HG03175 (cell line): Measurements from ENCODE around the gene ARL2BP.
"Not testable (repeated sequence)": the region's sequence is repeated elsewhere in the genome, so short reads cannot be mapped to it uniquely, and the experiment has no call there.

Source experiments
- ATAC-seq: cut with Tn5 transposase; IDR thresholded peaks from one replicate; pipeline ENCODE4 v1.9.1; 2021; ENCODE audit warnings: mild to moderate bottlenecking, moderate library complexity; ENCODE audit not compliant: unreplicated experiment

The ARL2BP gene

DNA sequence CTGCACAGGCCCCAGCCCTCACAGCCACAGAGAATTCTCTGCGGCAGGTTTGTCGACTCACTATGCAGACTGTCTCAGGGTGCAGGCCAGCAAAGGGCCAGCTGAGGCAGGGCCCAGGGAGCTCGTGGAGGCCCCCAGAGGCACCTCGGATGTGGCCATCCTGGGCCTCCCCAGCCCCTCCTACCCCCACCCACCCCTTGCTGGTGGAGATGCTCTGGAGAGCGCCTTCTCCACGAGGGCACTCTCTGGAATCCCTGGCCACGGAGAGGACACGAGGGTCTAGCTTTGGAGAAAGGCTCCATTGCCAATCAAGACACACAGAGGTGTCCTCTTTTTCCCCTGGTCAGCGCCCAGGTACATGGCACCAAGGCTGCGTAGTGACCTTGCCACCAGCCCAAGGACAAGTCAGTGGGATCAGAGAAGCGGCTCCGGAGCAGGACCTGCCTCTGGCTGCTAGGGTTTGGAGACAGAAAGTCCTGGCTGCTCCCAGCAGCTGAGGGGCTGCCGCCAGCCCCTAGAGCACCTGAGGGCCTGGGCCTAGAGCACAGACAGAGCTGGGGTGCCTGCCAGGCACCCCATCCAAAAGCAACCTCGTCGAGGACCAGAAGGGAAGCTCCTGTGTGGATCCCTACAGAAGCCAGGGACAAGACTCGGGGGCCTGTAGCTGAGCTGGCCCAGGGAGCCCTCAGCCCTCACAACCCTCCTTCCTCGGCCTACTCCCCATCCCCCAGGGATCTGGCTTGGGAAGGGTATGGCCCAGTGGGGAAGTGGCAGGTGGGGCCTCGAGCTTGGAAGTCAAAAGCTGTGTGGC is 18.7 kb downstream of the ARL2BP start:
- no peak for ATAC-seq

DNA sequence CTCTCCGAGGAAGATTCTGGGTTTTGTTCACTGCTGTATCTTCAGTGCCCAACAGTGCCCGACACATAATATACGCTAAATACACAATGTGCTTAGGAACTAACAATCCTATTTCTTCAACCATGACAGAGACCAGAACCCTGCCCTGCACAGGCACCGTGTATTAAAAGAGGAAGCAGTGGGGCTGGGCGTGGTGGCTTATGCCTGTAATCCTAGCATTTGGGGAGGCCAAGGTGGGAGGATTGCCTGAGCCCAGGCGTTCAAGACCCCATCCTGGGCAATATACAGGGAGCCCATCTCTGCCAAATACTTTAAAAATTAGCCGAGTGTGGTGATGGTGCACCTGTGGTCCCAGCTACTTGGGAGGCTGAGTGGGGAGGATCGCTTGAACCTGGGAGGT is 19.3 kb downstream of the ARL2BP start:
- no peak for ATAC-seq

DNA sequence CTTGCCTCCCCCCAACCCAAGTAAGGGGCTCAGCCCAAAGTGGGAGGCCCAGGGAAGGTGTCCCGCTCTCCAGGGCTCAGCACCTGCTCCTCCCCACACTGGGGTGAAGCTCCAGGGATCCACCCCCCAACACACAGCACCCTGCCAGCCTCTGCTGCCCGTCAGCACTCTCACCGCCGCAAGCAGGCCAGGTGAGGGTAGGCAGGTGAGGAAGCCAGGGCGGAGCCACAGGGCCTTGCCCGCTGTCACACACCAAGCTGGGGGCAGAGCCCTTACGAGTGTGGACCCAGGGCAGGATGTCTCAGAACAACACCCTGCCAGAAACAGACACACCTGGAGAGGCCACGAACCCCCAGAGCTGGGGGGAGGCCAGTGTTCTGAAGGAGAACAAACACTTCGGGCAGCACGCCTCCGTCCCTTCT is 19.9 kb downstream of the ARL2BP start:
- ATAC-seq: no peak

DNA sequence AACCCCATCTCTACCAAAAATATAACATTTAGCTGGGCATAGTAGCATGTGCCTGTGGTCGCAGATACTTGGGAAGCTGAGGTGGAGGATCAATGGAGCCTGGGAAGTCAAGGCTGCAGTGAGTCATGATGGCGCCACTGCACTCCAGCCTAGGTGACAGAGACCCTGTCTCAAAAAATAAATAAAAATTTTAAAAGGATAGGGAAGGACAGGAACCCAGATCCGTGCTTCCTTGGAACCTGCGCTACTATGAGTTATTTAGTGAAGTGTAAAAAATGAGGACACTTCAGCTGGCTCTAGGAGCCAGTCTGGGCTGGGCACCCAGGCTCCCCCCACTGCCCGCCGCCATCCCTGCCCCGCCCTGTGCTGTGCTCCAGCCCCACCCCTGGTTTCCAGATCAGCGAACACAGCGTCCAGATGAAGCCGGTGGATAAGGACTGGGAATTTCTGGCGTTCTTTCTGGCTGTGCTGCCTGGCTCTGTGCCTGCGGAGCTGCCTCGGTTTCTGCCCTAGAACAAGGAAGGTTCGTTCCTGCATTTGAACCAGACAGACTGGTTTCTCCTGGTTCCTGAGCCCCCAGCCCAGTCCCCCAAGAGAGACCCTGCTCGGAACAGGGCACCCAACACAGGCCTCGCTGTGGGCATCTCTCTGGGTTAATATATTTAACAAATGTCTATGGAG is 20.9 kb downstream of the ARL2BP start:
- ATAC-seq: no peak

DNA sequence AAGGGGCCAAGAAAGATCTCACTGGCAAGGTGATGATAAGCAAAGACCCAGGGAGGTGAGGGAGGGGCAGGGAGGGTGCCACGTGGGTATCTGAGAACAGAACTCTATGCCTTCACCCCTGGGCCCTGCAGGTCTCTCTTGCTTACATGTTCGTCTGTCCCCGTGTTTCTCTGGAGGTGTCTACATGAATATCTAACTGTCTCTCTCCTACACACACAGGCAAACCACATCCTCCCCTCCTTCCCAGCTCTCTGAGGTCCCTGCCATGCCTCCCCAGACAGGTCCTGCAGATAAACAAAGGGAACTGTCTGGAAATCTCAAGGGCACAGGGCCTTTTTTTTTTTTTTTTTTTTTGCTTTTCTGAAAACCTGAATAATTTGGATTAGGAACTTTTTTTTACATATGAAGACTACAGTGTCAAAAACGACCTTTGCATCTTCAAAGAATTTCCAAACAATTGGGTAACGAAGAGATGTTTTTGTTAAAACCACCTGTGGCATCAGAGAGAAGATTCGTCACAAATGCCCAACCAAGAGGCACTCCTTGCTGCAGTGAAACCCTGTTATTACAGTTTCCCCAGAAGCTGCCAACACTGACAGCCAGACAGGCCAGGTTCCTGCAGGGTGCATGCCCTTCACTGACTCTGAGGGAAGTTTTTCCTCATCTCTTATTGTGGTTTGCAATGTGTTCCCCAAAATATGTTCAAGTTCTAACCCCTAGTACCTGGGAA is 21.6 kb downstream of the ARL2BP start:
- ATAC-seq: no peak

DNA sequence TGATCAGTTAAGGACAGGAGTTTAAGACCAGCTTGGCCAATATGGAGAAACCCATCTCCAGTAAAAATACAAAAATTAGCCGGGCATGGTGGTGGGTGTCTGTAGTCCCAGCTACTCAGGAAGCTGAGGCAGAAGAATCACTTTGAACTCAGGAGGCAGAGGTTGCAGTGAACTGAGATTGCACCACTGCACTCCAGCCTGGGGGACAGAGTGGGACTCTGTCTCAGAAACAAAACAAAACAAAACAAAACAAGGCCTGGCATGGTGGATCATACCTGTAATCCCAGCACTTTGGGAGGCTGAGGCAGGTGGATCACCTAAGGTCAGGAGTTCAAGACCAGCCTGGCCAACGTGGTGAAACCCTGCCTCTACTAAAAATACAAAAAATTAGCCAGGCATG is 22.3 kb downstream of the ARL2BP start:
- ATAC-seq: not testable (repeated sequence)

DNA sequence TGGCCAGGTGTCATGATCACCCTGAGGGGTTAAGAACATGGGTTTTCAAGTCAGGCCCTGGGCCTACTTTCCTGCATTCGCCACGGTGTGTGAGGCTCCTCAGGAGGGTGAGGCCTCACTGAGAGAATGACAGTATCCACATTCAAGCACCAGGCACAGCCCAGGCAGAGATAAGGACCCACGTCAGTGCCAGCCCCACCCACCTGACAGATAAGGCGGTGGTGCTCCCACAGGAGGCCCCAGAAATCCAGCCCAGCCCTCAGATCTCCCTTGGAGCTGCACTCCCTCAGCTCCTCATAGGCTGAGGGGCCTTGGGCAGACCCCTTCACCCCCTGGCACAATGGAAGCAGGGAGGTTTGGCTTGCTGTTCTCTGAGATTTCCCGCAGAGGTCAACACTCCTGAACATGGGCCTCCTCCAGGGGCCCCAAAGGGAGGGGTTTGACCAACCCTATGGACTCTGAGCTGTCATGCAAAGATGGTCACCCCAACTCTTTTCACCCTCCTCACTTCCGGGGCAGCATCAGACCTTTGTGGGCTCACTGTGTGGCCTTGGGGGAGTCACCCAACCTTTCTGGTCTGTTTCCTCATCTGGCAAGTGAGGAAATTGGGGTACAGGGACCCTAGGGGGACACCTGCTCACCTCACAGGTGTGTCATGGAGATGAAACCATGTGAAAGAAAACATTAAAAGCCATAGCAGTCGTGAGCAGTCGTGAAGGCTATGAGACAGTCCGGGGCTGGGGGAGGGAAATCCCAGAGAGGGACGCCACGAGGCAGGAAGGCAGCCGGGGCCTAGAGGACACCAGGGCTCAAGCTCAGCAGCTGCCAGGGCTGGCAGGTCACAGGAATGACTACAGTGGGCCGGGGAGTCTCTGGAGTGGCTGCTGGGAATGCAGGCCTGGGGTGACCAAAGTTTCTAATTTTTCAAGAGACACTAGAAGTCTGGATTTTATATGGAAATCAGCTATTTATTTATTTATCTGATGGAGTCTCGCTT is 24.0 kb downstream of the ARL2BP start:
- no peak for ATAC-seq

DNA sequence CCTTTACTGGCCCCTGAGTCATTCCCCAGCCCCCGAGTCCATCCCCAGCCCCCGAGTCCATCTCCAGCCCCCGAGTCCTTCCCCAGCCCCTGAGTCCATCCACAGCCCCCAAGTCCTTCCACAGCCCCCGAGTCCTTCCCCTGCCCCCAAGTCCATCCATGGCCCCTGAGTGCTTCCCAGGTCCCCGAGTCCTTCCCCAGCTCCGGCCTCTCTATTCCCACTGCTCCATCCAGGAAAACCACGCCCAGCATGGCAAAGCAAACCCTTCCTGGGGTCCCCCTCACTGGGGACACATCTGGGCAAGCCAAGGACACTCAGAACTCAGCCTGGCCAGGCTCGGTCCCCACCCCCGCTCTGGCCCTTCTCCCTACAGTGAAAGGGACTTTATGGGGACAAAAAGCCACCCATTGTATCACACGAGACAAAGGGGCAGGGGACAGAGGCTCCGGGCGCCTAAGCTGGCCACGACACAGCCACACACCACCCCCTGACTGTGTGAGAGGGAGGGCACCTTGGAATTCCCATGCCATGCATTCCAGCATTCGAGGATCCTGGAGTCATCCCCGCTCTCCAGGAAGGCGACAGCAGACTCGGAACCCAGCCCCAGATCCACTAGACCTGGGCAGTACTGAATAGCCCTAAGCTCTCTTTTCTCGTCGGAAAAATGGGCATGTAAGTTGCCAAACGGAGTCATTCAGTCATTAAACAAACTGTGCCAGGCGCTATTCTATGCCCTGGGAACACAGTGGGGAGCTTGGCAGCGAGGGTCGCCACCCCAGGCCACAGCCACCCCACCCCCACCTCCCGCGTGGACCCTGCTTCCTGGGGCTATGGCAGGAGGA is 25.4 kb downstream of the ARL2BP start:
- ATAC-seq: no peak

DNA sequence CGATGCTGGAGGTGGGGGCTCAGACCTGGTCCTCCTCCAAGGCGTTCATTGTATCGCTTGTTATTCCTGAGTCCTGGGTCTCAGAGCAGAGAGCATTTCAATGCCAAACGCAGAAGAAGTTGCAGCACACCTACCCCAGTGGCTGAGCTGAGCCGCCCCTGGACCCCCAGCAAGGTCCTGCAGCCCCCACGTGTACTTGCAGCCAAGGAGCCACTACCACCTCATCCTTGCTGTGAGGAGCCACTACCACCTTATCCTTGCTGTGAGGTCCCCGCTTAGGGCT is 25.9 kb downstream of the ARL2BP start:
- ATAC-seq: no peak

DNA sequence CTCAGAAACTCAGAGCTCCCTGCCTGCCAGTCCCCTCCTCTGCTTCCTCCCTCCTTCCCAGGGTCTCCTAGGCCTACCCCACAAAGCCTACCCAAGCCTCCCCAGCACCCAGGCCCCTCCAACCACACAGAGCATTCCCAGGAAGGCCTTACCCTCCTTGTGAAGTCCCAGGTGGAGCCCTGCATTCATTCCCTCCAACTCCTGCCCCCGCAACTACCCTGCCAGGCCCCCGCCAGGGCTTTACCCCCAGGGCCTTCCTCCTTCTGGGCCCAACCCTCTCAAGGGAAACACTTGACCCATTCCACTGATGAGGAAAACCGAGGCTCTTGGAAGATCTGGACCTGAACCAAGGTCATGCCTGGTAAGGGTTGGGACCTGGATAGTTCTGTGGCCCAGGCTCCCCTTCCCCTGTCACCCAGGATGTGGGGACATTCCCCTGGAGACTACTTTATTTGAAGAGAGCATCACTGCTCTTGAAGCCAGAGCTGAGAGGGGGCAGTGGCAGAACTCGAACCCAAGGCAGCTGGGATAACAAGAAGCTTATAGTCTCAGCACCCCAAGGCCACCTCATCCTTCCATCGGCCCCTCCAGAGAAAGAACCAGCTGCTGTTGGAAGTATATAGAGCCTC is 26.9 kb downstream of the ARL2BP start:
- ATAC-seq: no peak

DNA sequence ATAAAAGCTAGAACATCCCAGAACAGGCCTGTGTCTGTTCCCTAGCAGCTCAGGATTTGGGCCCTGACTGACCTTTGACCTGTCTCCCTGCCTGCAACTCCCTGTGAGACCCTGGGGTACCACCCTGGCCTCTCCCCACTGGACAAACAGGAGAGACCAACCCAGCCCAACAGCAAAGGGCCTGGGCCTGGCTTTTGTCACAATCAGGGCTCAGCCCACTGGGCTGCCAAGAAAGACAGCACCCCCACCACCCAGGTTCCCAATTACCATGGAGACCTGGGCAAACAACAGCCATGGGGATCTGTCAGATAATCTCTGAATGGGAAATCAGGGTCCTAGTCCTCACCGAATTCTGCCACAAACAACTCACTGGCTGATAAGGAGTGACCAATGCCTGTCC is 28.3 kb downstream of the ARL2BP start:
- ATAC-seq: no peak

DNA sequence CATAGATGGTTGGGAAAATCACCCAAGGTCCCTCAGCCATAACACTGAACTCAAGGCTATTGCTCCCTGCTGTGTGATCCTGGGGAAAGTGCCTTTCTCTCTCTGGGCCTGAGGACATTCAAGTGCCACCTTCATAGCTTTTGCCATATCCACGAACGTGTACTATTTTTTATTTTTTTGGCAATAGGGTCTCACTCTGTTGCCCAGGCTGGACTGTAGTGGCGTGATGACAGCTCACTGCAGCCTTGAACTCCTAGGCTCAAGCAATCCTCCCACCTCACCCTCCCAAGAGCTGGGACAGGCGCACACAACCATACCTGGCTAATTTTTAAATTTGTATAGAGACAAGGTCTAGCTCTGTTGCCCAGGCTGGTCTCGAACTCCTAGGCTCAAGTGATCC is 28.8 kb downstream of the ARL2BP start:
- ATAC-seq: no peak

DNA sequence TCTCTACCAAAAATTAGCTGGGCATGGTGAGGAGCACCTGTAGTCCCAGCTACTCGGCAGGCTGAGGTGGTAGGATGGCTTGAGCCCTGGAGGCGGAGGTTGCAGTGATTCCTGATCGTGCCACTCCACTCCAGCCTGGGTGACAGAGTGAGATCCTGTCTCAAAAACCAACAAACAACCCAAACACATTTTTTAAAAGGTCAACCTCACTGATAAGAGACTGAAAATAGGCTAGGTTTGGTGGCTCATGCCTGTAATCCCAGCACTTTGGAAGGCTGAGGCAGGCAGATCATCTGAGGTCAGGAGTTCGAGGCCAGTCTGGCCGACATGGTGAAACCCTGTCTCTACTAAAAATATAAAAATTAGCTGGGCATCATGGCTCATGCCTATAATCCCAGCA is 30.9 kb downstream of the ARL2BP start:
- not testable (repeated sequence) for ATAC-seq

DNA sequence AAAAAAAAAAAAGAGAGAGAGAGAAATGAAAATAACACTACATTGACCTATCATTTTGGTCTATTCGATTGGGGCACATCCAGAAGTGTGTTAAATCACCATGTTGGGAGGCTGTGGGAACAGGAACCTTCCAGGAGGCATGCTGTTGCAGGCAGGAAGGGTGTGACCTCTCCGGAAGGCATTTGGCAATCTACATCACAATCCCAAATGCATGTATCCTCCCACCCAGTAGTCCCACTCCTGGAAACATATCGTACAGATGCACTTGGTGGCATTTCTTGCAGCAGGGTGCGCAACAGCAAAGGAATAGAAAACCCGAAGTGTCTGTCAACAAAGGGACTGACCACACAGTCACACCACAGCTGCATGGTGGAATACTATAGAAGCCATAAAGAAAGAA is 31.5 kb downstream of the ARL2BP start:
- no peak for ATAC-seq

DNA sequence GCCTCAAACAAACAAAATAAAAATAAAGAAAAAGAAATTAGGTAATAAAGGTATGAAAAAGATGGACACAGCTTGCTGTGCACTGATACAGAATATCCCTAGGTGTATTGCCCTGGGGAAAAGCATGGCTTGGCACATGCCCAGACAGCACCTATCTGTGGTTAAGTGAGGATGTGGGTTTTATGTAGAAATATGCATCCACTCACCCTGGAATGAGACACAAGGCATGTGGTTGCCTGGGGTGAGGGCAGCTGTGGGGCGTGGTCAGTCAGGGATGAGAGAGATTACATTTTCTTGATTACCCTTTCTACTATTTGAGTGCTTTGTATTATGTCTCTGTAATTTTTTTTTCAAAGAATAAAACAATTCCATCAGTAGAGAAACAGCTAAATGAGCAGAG is 32.5 kb downstream of the ARL2BP start:
- ATAC-seq: no peak

DNA sequence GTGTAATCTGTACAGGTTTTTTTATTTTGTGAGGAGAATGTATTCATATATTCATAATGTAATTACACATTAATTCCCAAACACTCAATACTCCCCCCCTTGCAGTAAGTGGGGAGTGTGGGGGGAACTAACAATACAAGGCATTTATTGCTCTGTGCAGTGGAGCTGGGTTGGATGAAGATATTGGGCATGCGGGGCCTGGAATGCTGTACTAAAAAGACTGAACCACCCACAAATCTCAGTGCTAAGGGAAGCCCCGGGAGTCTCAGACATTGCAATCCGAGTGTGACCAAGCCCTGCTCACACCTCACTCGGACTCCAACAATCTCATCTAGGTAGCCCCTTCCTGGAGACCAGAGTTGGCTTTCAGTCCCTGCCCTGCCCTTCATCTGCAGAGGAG is 33.4 kb downstream of the ARL2BP start:
- ATAC-seq: no peak

DNA sequence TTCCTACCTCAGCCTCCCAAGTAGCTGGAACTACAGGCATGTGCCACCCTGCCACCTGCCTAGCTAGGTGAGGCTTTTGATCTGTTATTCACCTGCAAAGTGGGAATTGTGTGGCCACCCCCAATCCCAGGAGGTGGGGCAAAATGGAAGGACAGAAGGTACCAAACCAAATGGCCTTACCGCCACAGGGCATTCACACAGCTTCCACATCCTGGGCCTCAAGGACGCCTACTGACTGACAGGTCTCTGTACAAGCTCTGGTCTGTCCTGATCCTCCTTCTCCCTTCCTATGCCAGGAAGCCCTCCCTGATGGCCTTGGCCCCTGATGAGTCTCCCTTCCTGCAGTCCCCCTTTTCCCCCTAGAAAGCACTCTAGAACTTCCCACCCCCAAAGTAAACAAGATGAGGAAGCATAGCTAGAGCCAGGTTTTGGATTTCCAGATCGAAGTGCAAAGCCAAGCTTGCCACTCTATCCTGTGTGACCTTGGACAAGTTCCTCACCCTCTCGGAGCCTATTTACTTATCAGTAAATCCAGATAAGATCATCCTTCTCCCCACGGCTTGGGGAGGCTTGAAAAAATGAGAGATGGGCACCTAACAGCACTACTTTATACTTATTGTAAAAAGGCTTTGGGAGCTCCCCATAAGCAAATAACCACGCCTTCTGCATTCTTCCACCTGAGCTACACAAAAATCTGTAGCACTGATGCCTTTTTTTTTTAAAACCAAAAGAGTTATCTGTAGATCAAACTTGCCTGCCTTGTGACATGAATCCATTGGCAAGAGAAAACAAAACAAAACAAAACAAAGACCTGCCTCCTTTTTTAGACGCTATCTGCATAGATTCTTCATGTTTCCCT is 35.0 kb downstream of the ARL2BP start:
- ATAC-seq: no peak

DNA sequence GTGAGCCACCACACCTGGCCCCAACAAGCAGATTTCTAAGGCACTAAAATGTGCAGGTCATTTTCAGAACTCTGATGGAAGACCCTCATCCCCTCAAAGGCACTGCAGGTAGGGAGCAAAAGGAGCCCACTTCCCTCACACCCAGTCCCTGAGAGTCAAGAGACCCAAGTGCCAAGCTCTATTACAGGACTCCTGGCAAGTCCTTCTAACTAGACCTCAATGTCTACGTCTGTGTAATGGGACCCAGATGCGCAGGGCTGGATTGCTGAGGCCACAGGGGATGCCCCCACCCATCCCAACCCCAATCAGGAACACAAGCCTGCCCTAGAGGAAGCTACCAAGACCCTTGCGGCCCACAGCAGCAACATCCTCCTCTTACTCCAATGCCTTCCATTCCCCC is 36.7 kb downstream of the ARL2BP start:
- no peak for ATAC-seq
